Epidermal melanocyte (primary cell): ENCODE measurements around the gene WDR35.

Source experiments
- DNase-seq: peaks from one replicate; pipeline ENCODE4 v3.0.0; 2011; ENCODE audit warnings: low spot score; ENCODE audit not compliant: insufficient read length

Gene WDR35

GRCh38 chr2:19871836-19872235, 118.1 kb downstream of the WDR35 start:
- no peak for DNase-seq

GRCh38 chr2:19870792-19871191, 119.1 kb downstream of the WDR35 start:
- no peak for DNase-seq

- no peak for DNase-seq
Measured at GRCh38 chr2:19868701-19869580, 121.0 kb downstream of the WDR35 start.

GRCh38 chr2:19868224-19868623, 121.7 kb downstream of the WDR35 start:
- no peak for DNase-seq

GRCh38 chr2:19866771-19867170, 123.1 kb downstream of the WDR35 start:
- DNase-seq = no peak

GRCh38 chr2:19865151-19865550, 124.8 kb downstream of the WDR35 start:
- no peak for DNase-seq

- DNase-seq = no peak
Measured at GRCh38 chr2:19864381-19864780, 125.5 kb downstream of the WDR35 start.

- peak; percentile 38 for DNase-seq
Measured at GRCh38 chr2:19863303-19864041, 126.4 kb downstream of the WDR35 start.

- DNase-seq = no peak
Measured at GRCh38 chr2:19861813-19862212, 128.1 kb downstream of the WDR35 start.
